HEK293T (cell line): ENCODE measurements around the gene PER3.

Experiments used
- CTCF ChIA-PET: fragments of 350-600 bp; formaldehyde crosslinking; extraction: SDS; loops from one replicate; lab custom pipeline; 2021; ENCODE audit warnings: antibody characterized with exemption, inconsistent platforms; lab: Yijun Ruan, JAX
- POLR2A ChIA-PET: fragments of 350-600 bp; formaldehyde crosslinking; extraction: SDS; loops from one replicate; lab custom pipeline; 2020; ENCODE audit warnings: antibody characterized with exemption, inconsistent platforms; lab: Yijun Ruan, JAX
- DNase-seq: peaks from one replicate; pipeline ENCODE4 v3.0.0; 2012; ENCODE audit warnings: mixed read lengths; ENCODE audit errors: extremely low spot score
- ARNT ChIP-seq: fragments of 450-650 bp; IDR thresholded peaks from 2 replicates; pipeline ENCODE4 v1.6.1; 2017; ENCODE audit warnings: mild to moderate bottlenecking
- BHLHE40 ChIP-seq: fragments of 450-650 bp; IDR thresholded peaks from 2 replicates; pipeline ENCODE4 v1.6.1; 2016; ENCODE audit warnings: mild to moderate bottlenecking, moderate library complexity, borderline replicate concordance
- CTBP1 ChIP-seq: fragments of 450-650 bp; IDR thresholded peaks from 2 replicates; pipeline ENCODE4 v1.6.1; 2016; ENCODE audit warnings: borderline replicate concordance
- ELF4 ChIP-seq: fragments of 450-650 bp; IDR thresholded peaks from 2 replicates; pipeline ENCODE4 v1.6.1; 2017; ENCODE audit warnings: antibody characterized with exemption
- FOXA1 ChIP-seq: fragments of 450-650 bp; IDR thresholded peaks from 2 replicates; pipeline ENCODE4 v1.6.1; 2016; ENCODE audit warnings: mild to moderate bottlenecking
- FOXK2 ChIP-seq: fragments of 450-650 bp; IDR thresholded peaks from 2 replicates; pipeline ENCODE4 v1.6.1; 2016; ENCODE audit warnings: mild to moderate bottlenecking
- FOXM1 ChIP-seq: fragments of 450-650 bp; IDR thresholded peaks from 2 replicates; pipeline ENCODE4 v1.6.1; 2017; ENCODE audit warnings: mild to moderate bottlenecking, borderline replicate concordance
- HDGF ChIP-seq: fragments of 450-650 bp; IDR thresholded peaks from 2 replicates; pipeline ENCODE4 v1.6.1; 2017; ENCODE audit warnings: antibody characterized with exemption, borderline replicate concordance
- L3MBTL2 ChIP-seq: fragments of 450-650 bp; conservative IDR thresholded peaks from 2 replicates; pipeline ENCODE4 v1.6.1; 2016; ENCODE audit warnings: mild to moderate bottlenecking
- LEF1 ChIP-seq: fragments of 450-650 bp; IDR thresholded peaks from 2 replicates; pipeline ENCODE4 v1.6.1; 2017; ENCODE audit warnings: mild to moderate bottlenecking, borderline replicate concordance
- NFRKB ChIP-seq: fragments of 450-650 bp; IDR thresholded peaks from 2 replicates; pipeline ENCODE4 v1.6.1; 2016; ENCODE audit warnings: mild to moderate bottlenecking, moderate library complexity
- PKNOX1 ChIP-seq: fragments of 450-650 bp; IDR thresholded peaks from 2 replicates; pipeline ENCODE4 v1.6.1; 2016
- SP1 ChIP-seq: fragments of 450-650 bp; IDR thresholded peaks from 2 replicates; pipeline ENCODE4 v1.6.1; 2017
- SUZ12 ChIP-seq: fragments of 450-650 bp; IDR thresholded peaks from 2 replicates; pipeline ENCODE4 v1.6.1; 2016; ENCODE audit warnings: mild to moderate bottlenecking
- TARDBP ChIP-seq: fragments of 450-650 bp; IDR thresholded peaks from 2 replicates; pipeline ENCODE4 v1.6.1; 2016
- ZNF384 ChIP-seq: fragments of 450-650 bp; IDR thresholded peaks from 2 replicates; pipeline ENCODE4 v1.6.1; 2016

PER3 gene

GRCh38 chr1:7859406-7859805 is 75.3 kb downstream of the PER3 start:
- ChIA-PET CTCF (no interaction called here), POLR2A (no interaction called here)
- no peak for DNase-seq
- no peak for TF ChIP-seq ELF4
- TF ChIP-seq ZNF384: no peak
- no peak for TF ChIP-seq PKNOX1
- TF ChIP-seq HDGF: no peak
- TF ChIP-seq TARDBP: no peak
- no peak for TF ChIP-seq FOXK2
- TF ChIP-seq LEF1: no peak
- no peak for TF ChIP-seq CTBP1

- ChIA-PET POLR2A (no interaction called here), CTCF (no interaction called here)
- DNase-seq: no peak
- TF ChIP-seq ARNT: no peak
- TF ChIP-seq L3MBTL2: no peak
- TF ChIP-seq HDGF: no peak
- no peak for TF ChIP-seq FOXA1
- TF ChIP-seq SP1: no peak
- no peak for TF ChIP-seq SUZ12
- no peak for TF ChIP-seq TARDBP
- no peak for TF ChIP-seq PKNOX1
Measured at GRCh38 chr1:7860130-7860529, 76.0 kb downstream of the PER3 start.

GRCh38 chr1:7861452-7861851 is 77.4 kb downstream of the PER3 start:
- DNase-seq: no peak
- ChIA-PET POLR2A (no interaction called here), CTCF (no interaction called here)
- no peak for TF ChIP-seq ELF4
- no peak for TF ChIP-seq HDGF
- no peak for TF ChIP-seq LEF1
- TF ChIP-seq BHLHE40: no peak
- no peak for TF ChIP-seq TARDBP
- no peak for TF ChIP-seq NFRKB
- no peak for TF ChIP-seq FOXK2
- TF ChIP-seq SUZ12: no peak
- TF ChIP-seq FOXM1: no peak
- TF ChIP-seq L3MBTL2: no peak
- TF ChIP-seq FOXA1: no peak
- TF ChIP-seq CTBP1: no peak
- TF ChIP-seq SP1: no peak
- TF ChIP-seq PKNOX1: no peak
- TF ChIP-seq ZNF384: no peak
- TF ChIP-seq ARNT: no peak

- ChIA-PET POLR2A (no interaction called here), CTCF (no interaction called here)
- no peak for TF ChIP-seq BHLHE40
Measured at GRCh38 chr1:7862211-7863060, 78.3 kb downstream of the PER3 start.

GRCh38 chr1:7863756-7864328 is 79.8 kb downstream of the PER3 start:
- POLR2A ChIA-PET: no interaction called here
- TF ChIP-seq BHLHE40 (no peak), PKNOX1 (no peak), FOXK2 (no peak), LEF1 (no peak), ELF4 (no peak), HDGF (no peak), SUZ12 (no peak), SP1 (no peak), CTBP1 (no peak), L3MBTL2 (no peak), NFRKB (no peak), ZNF384 (no peak), TARDBP (no peak), FOXM1 (no peak), ARNT (no peak), FOXA1 (no peak)
- CTCF ChIA-PET: no interaction called here
- DNase-seq: no peak

More at GRCh38 chr1:7862211-7863060, 78.3 kb downstream of the PER3 start:
- DNase-seq: no peak

- no peak for DNase-seq
- ChIA-PET CTCF (no interaction called here), POLR2A (no interaction called here)
- TF ChIP-seq NFRKB (no peak), TARDBP (no peak), FOXA1 (no peak), SUZ12 (no peak), SP1 (no peak), PKNOX1 (no peak), FOXM1 (no peak), L3MBTL2 (no peak), CTBP1 (no peak), LEF1 (no peak), BHLHE40 (no peak), HDGF (no peak), ELF4 (no peak), ARNT (no peak)
Measured at GRCh38 chr1:7865978-7866377, 81.9 kb downstream of the PER3 start.
